Measurements from ENCODE around the gene FOXA2. TPM values are rescaled to one million over a fixed set of nuclear protein-coding genes. Genes with fewer than 3 reads are reported as not detected.
"Not testable (repeated sequence)": the region's sequence is repeated elsewhere in the genome, so short reads cannot be mapped to it uniquely, and the experiment has no call there.

FOXA2 gene
- total RNA-seq, 1 experiment from 2014 or later, result 14.0 TPM

DNA sequence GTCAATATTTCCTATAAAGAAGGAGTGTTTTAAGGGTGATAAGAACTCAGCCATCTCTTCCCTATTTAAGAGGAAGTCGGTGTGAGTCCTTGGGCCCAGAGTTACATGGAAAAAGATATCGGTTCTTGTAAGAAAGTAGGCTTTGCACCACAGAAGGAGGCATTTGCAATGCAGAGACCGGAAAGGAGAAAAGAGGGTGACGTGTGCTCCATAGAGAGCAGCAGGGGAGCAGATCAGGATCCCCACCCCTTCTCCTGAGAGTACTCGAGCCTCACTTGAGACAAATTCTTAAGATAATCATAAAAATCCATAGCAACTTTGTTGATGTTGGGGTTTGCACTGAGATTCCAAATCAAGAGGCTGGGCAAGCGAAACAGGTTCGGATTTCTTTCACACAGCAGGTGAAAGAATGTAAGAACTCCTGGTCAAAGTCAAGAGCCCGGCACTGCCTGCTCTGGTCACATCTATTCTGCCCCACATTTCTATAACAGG is 27.8 kb downstream of the FOXA2 start:
- no peak overlapping the region for H3K27ac ChIP-seq

DNA sequence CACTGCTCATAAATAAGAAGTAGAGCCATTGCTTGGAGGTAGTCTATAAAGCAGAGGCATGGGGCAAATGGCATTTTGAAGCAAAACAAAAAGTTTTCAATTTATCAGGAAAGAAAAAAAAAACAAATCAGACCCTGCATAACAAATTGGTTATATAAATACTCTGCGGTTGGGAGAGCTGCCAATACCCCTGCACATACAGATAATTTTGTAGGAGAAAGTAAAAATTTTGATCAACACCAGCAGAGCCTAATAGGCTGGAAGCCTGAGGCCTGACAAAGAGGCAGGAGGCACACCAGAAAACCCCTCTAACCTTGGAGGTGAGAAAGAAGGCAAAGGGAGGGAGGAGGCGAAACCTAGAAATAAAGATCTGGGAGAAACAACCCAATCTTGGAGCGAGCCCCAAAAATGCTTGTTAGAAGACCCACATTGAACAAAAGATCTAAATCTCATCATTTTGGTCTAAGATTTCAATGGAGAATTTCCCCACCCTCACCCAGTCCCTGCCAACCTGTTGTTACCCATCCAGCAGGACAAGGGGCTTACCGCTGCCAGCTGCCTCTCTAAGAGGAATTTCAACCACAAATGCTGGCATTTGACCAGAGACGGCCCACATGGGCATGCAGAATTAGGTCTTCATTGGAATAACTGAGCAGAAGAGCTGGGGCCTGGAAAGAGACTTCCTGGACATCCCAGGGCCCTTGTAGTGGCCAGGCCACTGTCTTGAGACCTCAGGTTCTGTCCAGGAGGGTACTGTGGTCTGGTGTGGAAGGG is 28.4 kb downstream of the FOXA2 start:
- DNase-seq (ENCODE audit: low read depth in 1 of 2, low spot score in 2 of 2), result no peak
- Histone ChIP-seq H3K9me3 (replicated peaks) (no peaks in the 10 kb centered on the region; the same call in 1 of the 2 replicates), H3K4me1 (replicated peaks) (no peaks in the 10 kb centered on the region), H3K36me3 (no peaks in the 10 kb centered on the region), H3K4me3 (no peak overlapping the region), H3K27ac (no peak overlapping the region), H3K27me3 (replicated peaks) (0 out of 2 replicates have a peak, but pooled peaks cover 2% of the 10 kb centered on the region)

More for the DNA sequence above, 27.8 kb downstream of the FOXA2 start:
- Histone ChIP-seq H3K4me1 (replicated peaks) (no peaks in the 10 kb centered on the region), H3K9me3 (replicated peaks) (no peaks in the 10 kb centered on the region; the same call in 1 of the 2 replicates), H3K4me3 (no peak overlapping the region), H3K27me3 (replicated peaks) (0 out of 2 replicates have a peak, but pooled peaks cover 2% of the 10 kb centered on the region), H3K36me3 (no peaks in the 10 kb centered on the region)
- DNase-seq (ENCODE audit: low read depth in 1 of 2, low spot score in 2 of 2), result no peak

DNA sequence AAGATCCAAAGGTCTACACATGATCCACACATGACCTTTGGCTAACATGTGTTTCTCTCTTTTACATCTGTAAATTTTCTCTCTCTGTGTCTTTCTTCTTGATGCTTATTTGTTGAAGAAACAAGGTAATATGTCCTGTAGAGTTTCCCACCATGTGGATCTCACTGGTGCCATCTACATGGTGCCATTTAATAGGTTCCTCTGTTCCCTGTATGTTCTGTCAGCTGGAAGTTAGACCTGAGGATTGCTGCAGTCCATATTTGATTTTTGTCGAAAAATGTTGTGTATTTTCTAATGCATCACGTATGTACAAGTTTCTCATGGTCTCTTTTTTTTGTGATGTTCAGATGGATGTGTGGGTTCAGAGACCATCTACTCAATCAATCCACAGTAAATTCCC is 30.0 kb downstream of the FOXA2 start:
- Histone ChIP-seq H3K4me1 (replicated peaks) (no peaks in the 10 kb centered on the region), H3K27ac (no peak overlapping the region), H3K9me3 (replicated peaks) (no peaks in the 10 kb centered on the region; the same call in 1 of the 2 replicates), H3K27me3 (replicated peaks) (0 out of 2 replicates have a peak, but pooled peaks cover 2% of the 10 kb centered on the region), H3K36me3 (no peaks in the 10 kb centered on the region), H3K4me3 (no peak overlapping the region)
- no peak for DNase-seq (ENCODE audit: low read depth in 1 of 2, low spot score in 2 of 2)

DNA sequence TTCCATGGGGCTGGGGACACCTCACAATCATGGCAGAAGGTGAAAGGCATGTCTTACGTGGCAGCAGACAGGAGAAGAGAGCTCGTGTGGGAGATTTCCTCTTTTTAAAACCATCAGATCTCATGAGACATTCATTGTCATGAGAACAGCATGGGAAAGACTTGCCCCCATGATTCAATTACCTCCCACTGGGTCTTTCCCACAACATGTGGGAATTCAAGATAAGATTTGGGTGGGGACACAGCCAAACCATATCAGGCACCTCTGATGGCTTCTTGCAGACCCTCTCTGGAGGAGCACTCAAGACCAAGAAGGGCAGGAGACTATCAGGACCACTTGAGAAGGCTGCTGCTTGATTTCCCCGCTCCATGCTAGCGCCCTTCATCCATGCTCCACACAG is 33.9 kb downstream of the FOXA2 start:
- not testable (repeated sequence) for DNase-seq (ENCODE audit: low read depth in 1 of 2, low spot score in 2 of 2); H3K27me3 ChIP-seq (replicated peaks); H3K9me3 ChIP-seq (replicated peaks); H3K4me1 ChIP-seq (replicated peaks); H3K27ac ChIP-seq; H3K4me3 ChIP-seq; H3K36me3 ChIP-seq

DNA sequence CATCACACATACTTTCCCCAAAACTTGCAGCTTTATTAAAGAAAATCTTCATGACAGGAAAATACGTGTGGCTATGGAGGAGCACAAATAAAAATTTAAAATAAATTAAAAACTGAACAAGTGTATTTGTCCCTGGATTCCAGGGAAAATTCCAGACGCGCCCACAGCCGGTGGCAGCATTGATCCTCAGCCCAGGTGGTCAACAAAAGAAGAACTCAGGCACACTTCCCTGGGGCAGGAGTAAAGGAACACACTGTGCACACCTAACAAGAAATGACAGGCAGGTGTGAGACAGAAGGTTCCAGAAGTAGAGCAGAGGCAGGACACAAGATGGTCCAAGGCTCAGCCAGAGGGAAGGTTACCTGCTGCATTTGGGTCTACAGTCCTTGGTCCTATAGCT is 36.3 kb downstream of the FOXA2 start:
- DNase-seq (ENCODE audit: low read depth in 1 of 2, low spot score in 2 of 2), result no peak
- H3K4me3 ChIP-seq, result no peak overlapping the region
- H3K4me1 ChIP-seq (replicated peaks), result no peaks in the 10 kb centered on the region
- no peaks in the 10 kb centered on the region for H3K36me3 ChIP-seq
- H3K27ac ChIP-seq, result no peak overlapping the region
- no peaks in the 10 kb centered on the region; the same call in 1 of the 2 replicates for H3K9me3 ChIP-seq (replicated peaks)
- no peaks in the 10 kb centered on the region for H3K27me3 ChIP-seq (replicated peaks)

DNA sequence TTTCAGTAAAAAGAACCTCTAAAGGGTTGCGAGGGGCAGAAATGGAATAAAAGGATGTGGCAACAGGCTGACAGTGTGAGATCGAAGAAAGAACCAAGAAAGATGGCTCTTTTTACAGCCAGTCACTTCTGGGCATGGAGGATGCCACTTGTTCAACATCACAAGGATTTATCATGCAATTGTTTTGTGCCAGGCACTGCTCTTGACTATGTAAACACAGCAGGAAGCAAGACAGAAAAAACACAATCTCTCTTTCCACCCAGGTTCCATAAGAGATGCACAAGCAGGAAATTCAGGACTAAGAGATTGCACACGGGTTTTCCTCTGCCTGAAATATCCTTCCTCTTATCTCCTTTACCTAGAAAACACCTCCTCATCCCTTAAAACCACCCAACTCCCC is 38.0 kb downstream of the FOXA2 start:
- no peak for DNase-seq (ENCODE audit: low read depth in 1 of 2, low spot score in 2 of 2)
- Histone ChIP-seq H3K27ac (no peak overlapping the region), H3K4me3 (no peak overlapping the region), H3K4me1 (replicated peaks) (no peaks in the 10 kb centered on the region), H3K9me3 (replicated peaks) (no peaks in the 10 kb centered on the region), H3K36me3 (no peaks in the 10 kb centered on the region), H3K27me3 (replicated peaks) (no peaks in the 10 kb centered on the region; the same call in 1 of the 2 replicates)

DNA sequence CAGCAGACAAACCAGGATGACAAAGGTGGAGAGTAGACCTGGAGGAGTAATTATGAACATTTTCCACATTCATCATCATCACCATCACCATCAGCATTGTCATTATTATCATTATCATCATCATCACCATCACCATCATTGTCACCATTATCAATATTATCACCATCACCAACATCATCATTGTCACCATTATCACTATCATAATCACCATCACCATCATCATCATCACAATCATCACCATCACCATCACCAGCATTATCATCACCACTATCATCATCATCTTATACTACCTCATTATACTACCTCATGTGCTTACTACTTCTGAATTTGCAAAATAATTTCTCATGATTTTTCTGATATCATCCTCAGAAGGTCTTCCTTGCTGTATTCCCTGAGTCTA is 39.3 kb downstream of the FOXA2 start:
- Histone ChIP-seq H3K27me3 (replicated peaks) (no peaks in the 10 kb centered on the region; the same call in 1 of the 2 replicates), H3K9me3 (replicated peaks) (no peaks in the 10 kb centered on the region), H3K4me3 (no peak overlapping the region), H3K4me1 (replicated peaks) (no peaks in the 10 kb centered on the region), H3K27ac (no peak overlapping the region), H3K36me3 (no peaks in the 10 kb centered on the region)
- no peak for DNase-seq (ENCODE audit: low read depth in 1 of 2, low spot score in 2 of 2)

DNA sequence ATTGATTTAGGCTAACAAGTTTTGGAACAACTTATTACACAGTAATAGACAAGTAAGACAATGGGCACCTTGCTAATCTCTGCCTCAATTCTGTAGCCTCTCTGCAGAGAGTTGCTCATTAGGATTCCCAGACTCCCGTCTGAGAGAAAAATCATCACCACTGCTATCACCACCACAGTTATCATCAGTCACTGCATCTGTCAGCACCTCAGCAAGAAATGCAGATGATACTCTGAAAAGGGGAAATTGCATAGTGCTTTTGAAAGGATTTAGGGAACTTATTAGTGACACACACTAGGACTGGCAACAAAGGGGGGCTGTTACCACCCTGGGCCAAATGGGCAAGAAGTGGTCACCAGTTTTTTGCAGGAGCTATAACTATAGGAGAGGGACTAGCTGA is 39.9 kb downstream of the FOXA2 start:
- H3K27ac ChIP-seq, result no peak overlapping the region
- no peak overlapping the region for H3K4me3 ChIP-seq
- H3K4me1 ChIP-seq (replicated peaks), result no peaks in the 10 kb centered on the region
- H3K9me3 ChIP-seq (replicated peaks), result no peaks in the 10 kb centered on the region
- no peak for DNase-seq (ENCODE audit: low read depth in 1 of 2, low spot score in 2 of 2)
- no peaks in the 10 kb centered on the region for H3K36me3 ChIP-seq
- peaks cover under 1% of the 10 kb centered on the region; the same call in 1 of the 2 replicates for H3K27me3 ChIP-seq (replicated peaks)

DNA sequence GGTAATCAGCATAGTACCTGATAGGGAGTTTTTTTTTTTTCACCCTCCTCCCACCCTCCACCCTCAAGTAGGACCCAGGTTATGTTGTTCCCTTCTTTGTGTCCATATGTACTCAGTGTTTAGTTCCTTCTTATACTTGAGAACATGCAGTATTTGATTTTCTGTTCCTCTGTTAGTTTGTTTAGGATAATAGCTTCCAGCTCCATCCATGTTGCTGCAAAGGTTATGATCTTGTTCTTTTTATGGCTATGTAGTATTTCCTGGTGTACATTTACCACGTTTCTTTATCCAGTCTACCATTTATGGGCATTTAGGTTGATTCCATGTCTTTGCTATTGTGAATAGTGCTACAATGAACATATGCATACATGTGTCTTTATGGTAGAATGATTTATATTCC is 41.9 kb downstream of the FOXA2 start:
- Histone ChIP-seq H3K4me1 (replicated peaks) (no peaks in the 10 kb centered on the region), H3K27ac (no peak overlapping the region), H3K9me3 (replicated peaks) (no peaks in the 10 kb centered on the region)

DNA sequence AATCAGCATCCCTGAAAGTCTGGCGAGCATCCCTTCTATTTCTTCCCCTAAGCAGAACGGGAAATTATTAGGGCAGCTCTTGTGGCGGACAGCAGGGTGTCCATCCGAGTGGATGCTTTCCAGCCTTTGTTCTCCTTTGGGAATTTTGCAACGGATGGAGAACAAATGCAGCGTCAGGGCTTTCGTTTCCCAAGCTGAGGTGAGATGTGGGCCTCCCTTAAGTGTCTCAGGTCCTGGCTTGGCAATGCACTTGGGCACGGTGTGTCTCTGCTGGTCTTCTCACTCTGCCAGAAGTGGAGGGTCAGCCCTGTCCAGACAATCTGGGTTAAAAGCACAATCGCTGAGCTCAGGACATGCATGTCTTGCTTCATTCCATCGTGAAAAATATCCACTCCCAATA is 43.5 kb downstream of the FOXA2 start:
- H3K4me1 ChIP-seq (replicated peaks), result no peaks in the 10 kb centered on the region
- peaks cover 3% of the 10 kb centered on the region; the same call in 1 of the 2 replicates for H3K27me3 ChIP-seq (replicated peaks)
- H3K36me3 ChIP-seq, result no peaks in the 10 kb centered on the region
- no peak for DNase-seq (ENCODE audit: low read depth in 1 of 2, low spot score in 2 of 2)
- H3K9me3 ChIP-seq (replicated peaks), result no peaks in the 10 kb centered on the region
- H3K27ac ChIP-seq, result no peak overlapping the region
- H3K4me3 ChIP-seq, result no peak overlapping the region

More for the DNA sequence above, 41.9 kb downstream of the FOXA2 start:
- H3K36me3 ChIP-seq, result no peaks in the 10 kb centered on the region
- DNase-seq (ENCODE audit: low read depth in 1 of 2, low spot score in 2 of 2), result no peak
- H3K27me3 ChIP-seq (replicated peaks), result peaks cover 3% of the 10 kb centered on the region; the same call in 1 of the 2 replicates
- H3K4me3 ChIP-seq, result no peak overlapping the region

DNA sequence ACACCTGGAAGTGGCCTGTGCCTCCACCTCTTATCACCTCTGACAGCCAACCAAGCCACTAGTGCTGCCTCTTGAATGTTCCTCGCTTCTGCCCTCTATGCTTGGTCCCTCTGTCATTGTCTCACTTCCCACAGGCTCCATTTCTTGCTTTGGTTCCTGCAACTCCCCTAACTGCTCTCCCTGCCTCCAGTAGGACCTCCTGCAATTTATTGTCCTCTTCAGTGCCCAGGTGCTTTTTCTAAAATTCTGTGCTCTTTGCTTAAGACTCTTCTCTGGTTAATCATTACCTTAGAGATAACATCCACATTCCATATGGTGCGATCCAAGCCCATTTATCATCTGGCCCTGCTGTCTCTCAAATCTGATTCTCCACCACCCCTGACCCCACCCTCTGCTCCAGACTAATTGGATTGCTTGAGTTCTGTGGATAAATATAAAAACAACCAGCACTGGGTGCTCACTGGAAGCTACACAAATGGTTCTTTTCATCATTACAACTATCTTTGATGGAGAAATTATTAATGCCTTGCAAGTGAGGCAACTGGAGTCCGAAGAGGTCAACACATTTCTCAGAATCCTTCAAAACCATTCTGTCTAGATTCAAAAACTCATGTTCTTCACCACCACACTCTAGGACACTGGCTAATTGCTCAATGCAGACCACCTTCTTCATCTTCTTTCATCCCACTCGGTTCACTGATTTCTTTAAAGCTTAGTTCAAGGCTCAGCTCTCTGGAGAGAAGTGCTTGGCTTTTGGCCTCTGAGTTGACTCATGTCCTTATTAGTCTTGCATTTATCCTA is 47.2 kb downstream of the FOXA2 start:
- H3K27me3 ChIP-seq (replicated peaks), result peaks cover 3% of the 10 kb centered on the region; the same call in 1 of the 2 replicates
- no peak overlapping the region for H3K4me3 ChIP-seq
- no peak overlapping the region for H3K27ac ChIP-seq
- no peaks in the 10 kb centered on the region for H3K36me3 ChIP-seq
- no peaks in the 10 kb centered on the region for H3K4me1 ChIP-seq (replicated peaks)
- DNase-seq (ENCODE audit: low read depth in 1 of 2, low spot score in 2 of 2), result no peak
- no peaks in the 10 kb centered on the region for H3K9me3 ChIP-seq (replicated peaks)

DNA sequence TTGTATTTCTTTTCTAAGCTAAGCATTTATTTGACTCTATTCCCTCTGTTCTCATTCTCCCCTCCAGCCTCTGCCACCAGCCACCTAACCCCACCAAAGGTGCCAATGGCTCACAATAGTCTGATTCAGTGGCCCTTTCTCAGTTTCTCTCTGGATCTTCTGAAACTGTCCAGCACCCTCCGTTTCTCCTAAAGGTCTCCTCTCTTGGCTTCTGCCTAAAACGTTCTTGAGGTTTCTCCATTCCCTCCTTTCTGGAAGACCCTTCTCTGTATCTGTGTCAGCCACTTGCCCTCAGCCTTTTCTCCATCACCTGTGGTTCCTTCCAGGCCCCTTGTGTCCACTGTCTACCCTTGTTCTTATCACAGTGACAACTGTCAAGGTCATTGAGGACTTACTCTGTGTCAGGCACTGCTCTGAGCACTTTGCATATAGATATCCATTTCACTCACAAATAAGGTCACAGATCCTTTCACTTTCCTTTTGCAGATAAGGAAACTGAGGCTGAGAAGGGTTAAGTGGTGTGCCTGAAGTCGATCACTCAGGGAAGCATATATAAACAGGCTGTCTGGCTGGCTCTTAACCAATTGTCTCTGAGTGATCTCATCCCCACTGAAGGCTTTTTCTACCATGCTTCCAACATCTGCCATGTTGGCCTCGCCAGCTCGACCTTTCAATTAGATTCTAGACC is 48.1 kb downstream of the FOXA2 start:
- H3K4me1 ChIP-seq (replicated peaks), result no peaks in the 10 kb centered on the region
- H3K27me3 ChIP-seq (replicated peaks), result peaks cover 3% of the 10 kb centered on the region; the same call in 1 of the 2 replicates
- no peaks in the 10 kb centered on the region for H3K36me3 ChIP-seq
- H3K9me3 ChIP-seq (replicated peaks), result no peaks in the 10 kb centered on the region
- H3K27ac ChIP-seq, result no peak overlapping the region
- DNase-seq (ENCODE audit: low read depth in 1 of 2, low spot score in 2 of 2), result no peak
- H3K4me3 ChIP-seq, result no peak overlapping the region

DNA sequence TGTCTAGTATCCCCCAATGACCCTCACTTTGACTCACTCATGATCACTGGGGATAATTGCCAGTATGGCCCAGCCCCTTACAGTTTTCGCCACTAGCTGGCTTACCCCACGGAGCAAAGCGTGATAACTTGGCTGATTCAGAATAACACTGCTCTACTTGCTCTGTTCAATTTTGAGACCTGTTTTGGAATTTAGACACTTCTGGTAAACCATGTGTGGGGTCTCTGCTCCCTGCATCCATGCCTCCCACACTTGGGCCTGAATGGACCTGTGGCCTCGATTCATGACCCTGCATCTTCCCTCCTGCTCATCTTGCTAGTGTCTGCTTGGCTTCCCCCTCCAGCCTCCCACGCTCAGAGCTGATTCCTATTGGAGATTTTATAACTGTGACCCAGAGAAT is 48.9 kb downstream of the FOXA2 start:
- DNase-seq (ENCODE audit: low read depth in 1 of 2, low spot score in 2 of 2), result no peak
- Histone ChIP-seq H3K4me3 (no peak overlapping the region), H3K4me1 (replicated peaks) (no peaks in the 10 kb centered on the region), H3K27me3 (replicated peaks) (0 out of 2 replicates have a peak, but pooled peaks cover 3% of the 10 kb centered on the region), H3K9me3 (replicated peaks) (no peaks in the 10 kb centered on the region), H3K36me3 (no peaks in the 10 kb centered on the region), H3K27ac (no peak overlapping the region)

All from SJSA1 (cell line).